GM23338 (cell line): ENCODE measurements around the gene ENPP1. TPM values are rescaled to one million over a fixed set of nuclear protein-coding genes. Genes with fewer than 3 reads are reported as not detected.

Experiments used
- ATAC-seq: fragments of 200-7000 bp; cut with Tn5 transposase; 3 replicates; pipeline ENCODE4 v1.9.1; 2020
- DNase-seq: peaks from one replicate; pipeline ENCODE4 v3.0.0-alpha.2; 2015; ENCODE audit warnings: low spot score
- H2AFZ ChIP-seq: fragments of 200-600 bp; sonication (generic); 2 replicates; pipeline ENCODE4 v1.8.0; 2016; ENCODE audit warnings: antibody characterized with exemption, mild to moderate bottlenecking, moderate library complexity
- H3F3A ChIP-seq: fragments of 200-600 bp; sonication (generic); replicated peaks from 2 replicates; pipeline ENCODE4 v1.8.0; 2017; ENCODE audit warnings: antibody characterized with exemption, mixed run types, low read depth
- H3K27ac ChIP-seq: fragments of 200-600 bp; sonication (generic); 2 replicates; pipeline ENCODE4 v1.6.1; 2016; ENCODE audit warnings: low read depth
- H3K27me3 ChIP-seq: fragments of 200-600 bp; sonication (generic); 2 replicates; pipeline ENCODE4 v1.8.0; 2016; ENCODE audit warnings: mild to moderate bottlenecking, mixed run types, moderate library complexity; ENCODE audit not compliant: insufficient read depth
- H3K36me3 ChIP-seq: fragments of 200-600 bp; sonication (generic); 2 replicates; pipeline ENCODE4 v1.8.0; 2016; ENCODE audit warnings: mild to moderate bottlenecking; ENCODE audit not compliant: insufficient read depth
- H3K4me1 ChIP-seq: fragments of 200-600 bp; sonication (generic); 2 replicates; pipeline ENCODE4 v1.8.0; 2016; ENCODE audit warnings: mild to moderate bottlenecking, moderate library complexity; ENCODE audit not compliant: insufficient read depth
- H3K4me2 ChIP-seq: fragments of 200-600 bp; sonication (generic); 2 replicates; pipeline ENCODE4 v1.7.1; 2017; ENCODE audit warnings: mixed run types
- H3K4me3 ChIP-seq: fragments of 200-600 bp; sonication (generic); 2 replicates; pipeline ENCODE4 v1.6.1; 2016; ENCODE audit warnings: mixed run types
- H3K79me2 ChIP-seq: fragments of 200-600 bp; sonication (generic); replicated peaks from 2 replicates; pipeline ENCODE4 v1.8.0; 2017; ENCODE audit warnings: mild to moderate bottlenecking; ENCODE audit not compliant: insufficient read depth
- H3K9me2 ChIP-seq: fragments of 200-600 bp; sonication (generic); 2 replicates; pipeline ENCODE4 v1.8.0; 2017; ENCODE audit not compliant: insufficient read depth
- H4K20me1 ChIP-seq: fragments of 200-600 bp; sonication (generic); replicated peaks from 2 replicates; pipeline ENCODE4 v1.8.0; 2017; ENCODE audit warnings: mild to moderate bottlenecking; ENCODE audit not compliant: insufficient read depth
- H3K27ac Mint-ChIP-seq: 2 replicates; pipeline ENCODE4 v1.8.0; 2020; ENCODE audit warnings: inconsistent platforms, mild to moderate bottlenecking, moderate library complexity, mixed read lengths
- H3K27me3 Mint-ChIP-seq: 3 replicates; pipeline ENCODE4 v1.8.0; 2022; ENCODE audit warnings: low read depth, mild to moderate bottlenecking, moderate library complexity, mixed read lengths, inconsistent platforms; ENCODE audit not compliant: insufficient read depth, poor library complexity
- H3K36me3 Mint-ChIP-seq: 3 replicates; pipeline ENCODE4 v1.8.0; 2021; ENCODE audit warnings: low read depth, mild to moderate bottlenecking, inconsistent platforms, moderate library complexity, mixed read lengths
- H3K4me1 Mint-ChIP-seq: 3 replicates; pipeline ENCODE4 v1.8.0; 2020; ENCODE audit warnings: mild to moderate bottlenecking, inconsistent platforms, mixed read lengths
- H3K4me3 Mint-ChIP-seq: 3 replicates; pipeline ENCODE4 v1.8.0; 2021; ENCODE audit warnings: moderate library complexity, mild to moderate bottlenecking, inconsistent platforms, mixed read lengths
- H3K9me3 Mint-ChIP-seq: 3 replicates; pipeline ENCODE4 v1.8.0; 2020; ENCODE audit warnings: moderate library complexity, mild to moderate bottlenecking, inconsistent platforms, mixed read lengths
- EZH2 ChIP-seq: fragments of 200-600 bp; sonication (generic); IDR thresholded peaks from one replicate; pipeline ENCODE4 v1.8.0; 2017; ENCODE audit warnings: antibody characterized with exemption, mild to moderate bottlenecking, low read depth; ENCODE audit not compliant: unreplicated experiment
- NANOG ChIP-seq: IDR thresholded peaks from 2 replicates; pipeline ENCODE4 v1.6.1; 2016; ENCODE audit warnings: antibody characterized with exemption, borderline replicate concordance
- POLR2AphosphoS5 ChIP-seq: IDR thresholded peaks from 2 replicates; pipeline ENCODE4 v1.6.1; 2016; ENCODE audit warnings: antibody characterized with exemption, low read depth
- ZNF114 ChIP-seq: fragments of 250-450 bp; sonication (Bioruptor Pico); IDR thresholded peaks from 2 replicates; pipeline ENCODE4 v1.5.0; 2020; ENCODE audit warnings: mild to moderate bottlenecking, moderate library complexity
- polyA plus RNA-seq: library from polyadenylated mRNA; unstranded; fragments of >200 nt; fragmentation: Nextera tagmentation; extraction: Ambion mirVana; gene quantifications from 2 replicates; pipeline ENCODE4 v1.2.1, GENCODE V29; 2016
- total RNA-seq: library from RNA; depleted of rRNA; stranded (reverse); fragments of >200 nt; shearing (Covaris generic); gene quantifications from 2 replicates; pipeline ENCODE4 v1.2.3, GENCODE V29; 2014
- TF ChIP-seq, protein P1 (sequence below): IDR thresholded peaks from 2 replicates; pipeline ENCODE4 v1.6.1; 2016; ENCODE audit warnings: antibody characterized with exemption
- TF ChIP-seq, protein P2 (sequence below): fragments of 250-450 bp; sonication (Bioruptor Pico); IDR thresholded peaks from 2 replicates; pipeline ENCODE4 v1.5.0; 2020; ENCODE audit warnings: mild to moderate bottlenecking, moderate library complexity

The ENPP1 gene
- total and polyA plus RNA-seq, 2 experiments from 2014 or later, result 17.3 to 46.9 TPM

DNA sequence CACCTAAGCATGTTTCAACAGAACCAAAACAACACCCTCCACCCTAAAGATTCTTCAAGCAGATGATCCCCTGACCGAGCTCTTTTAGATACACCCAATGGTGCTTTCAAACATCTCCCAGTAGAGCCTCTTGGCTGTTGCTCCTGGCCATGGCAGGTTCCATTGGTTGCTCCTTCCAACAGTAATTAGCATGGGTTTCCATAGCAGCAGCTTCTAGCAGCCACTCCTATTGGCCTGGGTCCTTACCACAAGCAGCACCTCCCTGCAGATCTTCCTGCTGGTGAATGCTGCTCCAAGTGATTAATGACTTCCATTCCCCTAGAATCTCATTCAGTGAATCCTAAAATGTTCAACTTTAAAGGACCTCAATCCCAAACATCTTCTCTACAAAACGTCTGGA is 129.4 kb downstream of the ENPP1 start:
- Mint-ChIP-seq H3K27me3 (peaks cover 2% of the 10 kb centered on the region), H3K27ac (no peak overlapping the region), H3K4me3 (no peak overlapping the region), H3K9me3 (no peaks in the 10 kb centered on the region), H3K36me3 (no peaks in the 10 kb centered on the region), H3K4me1 (peaks cover 14% of the 10 kb centered on the region; the same call in 2 of the 3 replicates)
- no peak overlapping the region; the same call in 1 of the 2 replicates for H3K4me3 ChIP-seq
- H4K20me1 ChIP-seq, result no peaks in the 10 kb centered on the region
- H3K79me2 ChIP-seq, result no peaks in the 10 kb centered on the region
- H3K9me2 ChIP-seq, result peaks cover 9% of the 10 kb centered on the region
- H3K27me3 ChIP-seq, result no peaks in the 10 kb centered on the region
- H3K36me3 ChIP-seq, result no peaks in the 10 kb centered on the region
- TF ChIP-seq, protein P1, sequence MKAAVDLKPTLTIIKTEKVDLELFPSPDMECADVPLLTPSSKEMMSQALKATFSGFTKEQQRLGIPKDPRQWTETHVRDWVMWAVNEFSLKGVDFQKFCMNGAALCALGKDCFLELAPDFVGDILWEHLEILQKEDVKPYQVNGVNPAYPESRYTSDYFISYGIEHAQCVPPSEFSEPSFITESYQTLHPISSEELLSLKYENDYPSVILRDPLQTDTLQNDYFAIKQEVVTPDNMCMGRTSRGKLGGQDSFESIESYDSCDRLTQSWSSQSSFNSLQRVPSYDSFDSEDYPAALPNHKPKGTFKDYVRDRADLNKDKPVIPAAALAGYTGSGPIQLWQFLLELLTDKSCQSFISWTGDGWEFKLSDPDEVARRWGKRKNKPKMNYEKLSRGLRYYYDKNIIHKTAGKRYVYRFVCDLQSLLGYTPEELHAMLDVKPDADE, result no peak
- TF ChIP-seq, protein P2, sequence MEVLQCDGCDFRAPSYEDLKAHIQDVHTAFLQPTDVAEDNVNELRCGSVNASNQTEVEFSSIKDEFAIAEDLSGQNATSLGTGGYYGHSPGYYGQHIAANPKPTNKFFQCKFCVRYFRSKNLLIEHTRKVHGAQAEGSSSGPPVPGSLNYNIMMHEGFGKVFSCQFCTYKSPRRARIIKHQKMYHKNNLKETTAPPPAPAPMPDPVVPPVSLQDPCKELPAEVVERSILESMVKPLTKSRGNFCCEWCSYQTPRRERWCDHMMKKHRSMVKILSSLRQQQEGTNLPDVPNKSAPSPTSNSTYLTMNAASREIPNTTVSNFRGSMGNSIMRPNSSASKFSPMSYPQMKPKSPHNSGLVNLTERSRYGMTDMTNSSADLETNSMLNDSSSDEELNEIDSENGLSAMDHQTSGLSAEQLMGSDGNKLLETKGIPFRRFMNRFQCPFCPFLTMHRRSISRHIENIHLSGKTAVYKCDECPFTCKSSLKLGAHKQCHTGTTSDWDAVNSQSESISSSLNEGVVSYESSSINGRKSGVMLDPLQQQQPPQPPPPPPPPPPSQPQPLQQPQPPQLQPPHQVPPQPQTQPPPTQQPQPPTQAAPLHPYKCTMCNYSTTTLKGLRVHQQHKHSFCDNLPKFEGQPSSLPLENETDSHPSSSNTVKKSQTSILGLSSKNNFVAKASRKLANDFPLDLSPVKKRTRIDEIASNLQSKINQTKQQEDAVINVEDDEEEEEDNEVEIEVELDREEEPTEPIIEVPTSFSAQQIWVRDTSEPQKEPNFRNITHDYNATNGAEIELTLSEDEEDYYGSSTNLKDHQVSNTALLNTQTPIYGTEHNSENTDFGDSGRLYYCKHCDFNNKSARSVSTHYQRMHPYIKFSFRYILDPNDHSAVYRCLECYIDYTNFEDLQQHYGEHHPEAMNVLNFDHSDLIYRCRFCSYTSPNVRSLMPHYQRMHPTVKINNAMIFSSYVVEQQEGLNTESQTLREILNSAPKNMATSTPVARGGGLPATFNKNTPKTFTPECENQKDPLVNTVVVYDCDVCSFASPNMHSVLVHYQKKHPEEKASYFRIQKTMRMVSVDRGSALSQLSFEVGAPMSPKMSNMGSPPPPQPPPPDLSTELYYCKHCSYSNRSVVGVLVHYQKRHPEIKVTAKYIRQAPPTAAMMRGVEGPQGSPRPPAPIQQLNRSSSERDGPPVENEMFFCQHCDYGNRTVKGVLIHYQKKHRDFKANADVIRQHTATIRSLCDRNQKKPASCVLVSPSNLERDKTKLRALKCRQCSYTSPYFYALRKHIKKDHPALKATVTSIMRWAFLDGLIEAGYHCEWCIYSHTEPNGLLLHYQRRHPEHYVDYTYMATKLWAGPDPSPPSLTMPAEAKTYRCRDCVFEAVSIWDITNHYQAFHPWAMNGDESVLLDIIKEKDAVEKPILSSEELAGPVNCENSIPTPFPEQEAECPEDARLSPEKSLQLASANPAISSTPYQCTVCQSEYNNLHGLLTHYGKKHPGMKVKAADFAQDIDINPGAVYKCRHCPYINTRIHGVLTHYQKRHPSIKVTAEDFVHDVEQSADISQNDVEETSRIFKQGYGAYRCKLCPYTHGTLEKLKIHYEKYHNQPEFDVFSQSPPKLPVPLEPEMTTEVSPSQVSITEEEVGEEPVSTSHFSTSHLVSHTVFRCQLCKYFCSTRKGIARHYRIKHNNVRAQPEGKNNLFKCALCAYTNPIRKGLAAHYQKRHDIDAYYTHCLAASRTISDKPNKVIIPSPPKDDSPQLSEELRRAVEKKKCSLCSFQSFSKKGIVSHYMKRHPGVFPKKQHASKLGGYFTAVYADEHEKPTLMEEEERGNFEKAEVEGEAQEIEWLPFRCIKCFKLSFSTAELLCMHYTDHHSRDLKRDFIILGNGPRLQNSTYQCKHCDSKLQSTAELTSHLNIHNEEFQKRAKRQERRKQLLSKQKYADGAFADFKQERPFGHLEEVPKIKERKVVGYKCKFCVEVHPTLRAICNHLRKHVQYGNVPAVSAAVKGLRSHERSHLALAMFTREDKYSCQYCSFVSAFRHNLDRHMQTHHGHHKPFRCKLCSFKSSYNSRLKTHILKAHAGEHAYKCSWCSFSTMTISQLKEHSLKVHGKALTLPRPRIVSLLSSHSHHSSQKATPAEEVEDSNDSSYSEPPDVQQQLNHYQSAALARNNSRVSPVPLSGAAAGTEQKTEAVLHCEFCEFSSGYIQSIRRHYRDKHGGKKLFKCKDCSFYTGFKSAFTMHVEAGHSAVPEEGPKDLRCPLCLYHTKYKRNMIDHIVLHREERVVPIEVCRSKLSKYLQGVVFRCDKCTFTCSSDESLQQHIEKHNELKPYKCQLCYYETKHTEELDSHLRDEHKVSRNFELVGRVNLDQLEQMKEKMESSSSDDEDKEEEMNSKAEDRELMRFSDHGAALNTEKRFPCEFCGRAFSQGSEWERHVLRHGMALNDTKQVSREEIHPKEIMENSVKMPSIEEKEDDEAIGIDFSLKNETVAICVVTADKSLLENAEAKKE (CRISPR knock-in tag), result no peak
- no peak for TF ChIP-seq NANOG
- TF ChIP-seq POLR2AphosphoS5, result no peak
- no peak for TF ChIP-seq EZH2
- no peak for TF ChIP-seq ZNF114 (CRISPR knock-in tag)
- no peak overlapping the region for H2AFZ ChIP-seq
- DNase-seq (no peak), ATAC-seq (peak; percentile 62)
- H3K4me2 ChIP-seq, result peak overlapping the region; percentile 64; the same call in 1 of the 2 replicates
- peaks cover 23% of the 10 kb centered on the region for H3K4me1 ChIP-seq
- H3F3A ChIP-seq, result no peaks in the 10 kb centered on the region
- no peak overlapping the region for H3K27ac ChIP-seq
